Left ventricle myocardium inferior (tissue), 1 donor: Measurements from ENCODE around the gene ODC1. TPM values are rescaled to one million over a fixed set of nuclear protein-coding genes. Genes with fewer than 3 reads are reported as not detected.
A peak's percentile ranks its signal among the peaks of the same experiment; 100 is the strongest.

Source experiments
- DNase-seq: peaks from one replicate; pipeline ENCODE4 v3.0.0-alpha.2; 2020
- H3K27ac ChIP-seq: fragments of 200-600 bp; replicated peaks from 2 replicates; pipeline ENCODE4 v1.8.0; 2021
- H3K27me3 ChIP-seq: fragments of 200-600 bp; 2 replicates; pipeline ENCODE4 v1.8.0; 2021; ENCODE audit warnings: low read depth
- H3K36me3 ChIP-seq: fragments of 200-600 bp; 2 replicates; pipeline ENCODE4 v1.8.0; 2021
- H3K4me1 ChIP-seq: fragments of 200-600 bp; 2 replicates; pipeline ENCODE4 v1.8.0; 2021
- H3K4me3 ChIP-seq: fragments of 200-600 bp; 2 replicates; pipeline ENCODE4 v1.8.0; 2021; ENCODE audit warnings: mild to moderate bottlenecking, moderate library complexity
- H3K9me3 ChIP-seq: fragments of 200-600 bp; replicated peaks from 2 replicates; pipeline ENCODE4 v1.8.0; 2021
- CTCF ChIP-seq: fragments of 200-600 bp; IDR thresholded peaks from 2 replicates; pipeline ENCODE4 v1.8.0; 2021; ENCODE audit warnings: antibody characterized with exemption, mild to moderate bottlenecking, borderline replicate concordance
- intact Hi-C: fragments of 100-400 bp; cut with micrococcal nuclease; formaldehyde crosslinking; loops from one replicate; pipeline ENCODE4 v1.11.0; 2022
- total RNA-seq: library from RNA; stranded (reverse); fragmentation: NEBNext Ultra II Directional; extraction: Animal tissue kit (Norgen Biotek cat#: 25700); gene quantifications from one replicate; pipeline ENCODE4 v1.2.1, GENCODE V29; 2021
- donor health status: DM: no; HTN: yes; CAD: no; lungs with severe emphysema.

Gene ODC1
- total RNA-seq, 1 donor from 2014 or later = 41.7 TPM

- Histone ChIP-seq H3K9me3 (no peaks in the 10 kb centered on the region), H3K4me3 (no peak overlapping the region), H3K4me1 (peaks cover 58% of the 10 kb centered on the region), H3K36me3 (no peaks in the 10 kb centered on the region), H3K27me3 (no peaks in the 10 kb centered on the region), H3K27ac (no peak overlapping the region)
- intact Hi-C loops = no loop called here
- TF ChIP-seq CTCF = no peak
- DNase-seq = no peak
Measured at GRCh38 chr2:10410823-10411437, 37.2 kb downstream of the ODC1 start.

- TF ChIP-seq CTCF = no peak
- no peaks in the 10 kb centered on the region for H3K27me3 ChIP-seq
- intact Hi-C loops = no loop called here
- no peaks in the 10 kb centered on the region for H3K36me3 ChIP-seq
- DNase-seq = no peak
- H3K4me1 ChIP-seq = peaks cover 65% of the 10 kb centered on the region
- no peaks in the 10 kb centered on the region for H3K9me3 ChIP-seq
- peak overlapping the region; percentile 15 for H3K27ac ChIP-seq
- no peak overlapping the region for H3K4me3 ChIP-seq
Measured at GRCh38 chr2:10410001-10410822, 37.9 kb downstream of the ODC1 start.

- Histone ChIP-seq H3K9me3 (no peaks in the 10 kb centered on the region), H3K4me1 (peaks cover 67% of the 10 kb centered on the region), H3K4me3 (no peak overlapping the region), H3K27ac (peak overlapping the region; percentile 91), H3K27me3 (no peaks in the 10 kb centered on the region), H3K36me3 (no peaks in the 10 kb centered on the region)
- peak; percentile 97 for TF ChIP-seq CTCF
- DNase-seq = peak; percentile 67
- intact Hi-C loops = no loop called here
Measured at GRCh38 chr2:10408649-10409579, 39.2 kb downstream of the ODC1 start.

GRCh38 chr2:10407841-10408648 lies 40.1 kb downstream of the ODC1 start:
- TF ChIP-seq CTCF = no peak
- DNase-seq = no peak
- H3K36me3 ChIP-seq = no peaks in the 10 kb centered on the region
- intact Hi-C loops = no loop called here
- H3K4me3 ChIP-seq = no peak overlapping the region
- peaks cover 64% of the 10 kb centered on the region for H3K4me1 ChIP-seq
- peak overlapping the region; percentile 91 for H3K27ac ChIP-seq
- H3K9me3 ChIP-seq = no peaks in the 10 kb centered on the region
- no peaks in the 10 kb centered on the region for H3K27me3 ChIP-seq
